AG09309 (cell line): Measurements from ENCODE around the gene PPP1R1C.

Experiments
- DNase-seq: peaks from one replicate; pipeline ENCODE4 v3.0.0-alpha.2; 2010; ENCODE audit warnings: low read depth
- H3K4me3 ChIP-seq: 2 replicates; pipeline ENCODE4 v1.5.1; 2011; ENCODE audit warnings: mild to moderate bottlenecking, low read depth, low read length, moderate library complexity; ENCODE audit not compliant: control insufficient read depth
- CTCF ChIP-seq: IDR thresholded peaks from 2 replicates; pipeline ENCODE4 v1.5.1; 2011; ENCODE audit warnings: mild to moderate bottlenecking, low read depth, low read length, inconsistent platforms; ENCODE audit not compliant: insufficient read depth, control insufficient read depth; ENCODE audit errors: missing control alignments

The PPP1R1C gene

GRCh38 chr2:182069908-182070307, 84.3 kb downstream of the PPP1R1C start:
- no peak overlapping the region for H3K4me3 ChIP-seq
- TF ChIP-seq CTCF: no peak
- no peak for DNase-seq

GRCh38 chr2:182070736-182071135, 85.1 kb downstream of the PPP1R1C start:
- DNase-seq: no peak
- TF ChIP-seq CTCF: no peak
- no peak overlapping the region for H3K4me3 ChIP-seq

DNA sequence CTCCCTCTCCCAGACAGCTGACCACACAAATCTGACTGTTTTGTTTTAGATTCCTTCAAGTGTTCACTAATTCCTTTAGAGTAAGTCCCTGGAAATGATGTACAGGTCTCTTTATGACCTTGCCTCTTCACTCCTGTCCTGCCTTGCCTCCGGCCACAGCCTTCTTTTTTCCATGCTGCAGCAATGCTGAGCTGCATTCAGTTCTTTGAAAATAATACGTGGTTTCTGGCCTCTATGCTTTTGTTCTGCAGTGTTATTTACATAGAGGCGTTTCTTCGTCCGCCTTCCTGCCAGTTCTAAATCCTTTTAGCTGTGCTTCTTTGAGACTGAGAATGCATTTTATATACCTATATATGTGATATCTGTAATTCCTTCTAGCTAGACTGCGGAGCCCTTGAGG, 87.2 kb downstream of the PPP1R1C start:
- no peak overlapping the region for H3K4me3 ChIP-seq
- DNase-seq: no peak
- TF ChIP-seq CTCF: no peak

DNA sequence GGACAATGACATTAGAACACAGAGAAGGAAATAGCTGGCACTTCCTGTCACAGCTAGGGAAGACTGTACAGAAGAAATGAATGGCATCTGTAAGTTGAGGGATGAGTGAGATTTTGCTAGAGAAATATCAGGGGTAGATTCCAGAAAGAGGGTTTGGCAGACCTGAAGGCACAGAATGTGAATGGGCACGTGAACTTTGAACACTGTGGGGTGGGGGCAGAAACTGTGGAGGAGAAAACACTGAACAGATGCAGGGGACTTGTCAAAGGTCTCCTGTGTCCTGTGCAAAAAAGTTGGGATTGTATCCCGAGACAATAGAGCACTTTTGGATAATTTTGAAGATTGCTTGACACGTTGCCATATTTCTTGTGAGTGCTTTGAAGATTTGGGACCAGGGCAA, 88.0 kb downstream of the PPP1R1C start:
- H3K4me3 ChIP-seq: no peak overlapping the region
- DNase-seq: no peak
- TF ChIP-seq CTCF: no peak

GRCh38 chr2:182077023-182077422, 91.4 kb downstream of the PPP1R1C start:
- DNase-seq: no peak
- no peak for TF ChIP-seq CTCF
- no peak overlapping the region for H3K4me3 ChIP-seq

DNA sequence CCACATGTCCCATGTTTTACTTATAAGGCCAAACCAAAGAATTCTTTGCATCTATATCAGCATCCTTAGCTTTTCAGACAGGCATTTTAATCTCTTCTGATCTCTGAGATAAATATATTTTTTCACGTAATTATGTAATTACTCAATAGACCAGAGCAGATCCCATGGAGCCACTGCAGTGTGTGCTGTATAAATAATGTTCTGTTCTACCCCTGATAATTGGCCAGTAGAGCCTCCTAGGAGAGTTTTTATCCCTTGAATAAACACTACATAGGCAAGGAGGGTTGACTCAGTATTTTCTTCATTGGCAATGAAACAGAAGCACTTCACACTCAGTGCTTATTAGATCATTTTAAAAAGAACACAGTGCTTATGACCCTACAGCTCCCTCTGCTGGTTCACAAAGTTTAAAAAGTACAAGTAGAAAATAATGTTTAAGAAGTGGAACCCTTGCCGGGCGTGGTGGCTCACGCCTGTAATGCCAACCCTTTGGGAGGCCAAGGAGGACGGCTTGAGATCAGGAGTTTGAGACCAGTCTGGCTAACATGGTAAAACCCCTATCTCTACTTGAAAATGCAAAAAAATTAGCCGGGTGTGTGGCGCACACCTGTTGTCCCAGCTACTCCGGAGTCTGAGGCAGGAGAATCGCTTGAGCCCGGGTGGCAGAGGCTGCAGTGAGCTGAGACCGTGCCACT, 91.9 kb downstream of the PPP1R1C start:
- TF ChIP-seq CTCF: peak; percentile 64
- DNase-seq: peak; percentile 83
- no peak overlapping the region for H3K4me3 ChIP-seq
